GM19099 (cell line): Measurements from ENCODE around the gene COMMD9.

Experiments used
- POLR2A ChIP-seq: IDR thresholded peaks from 3 replicates; pipeline ENCODE4 v1.6.1; 2011; ENCODE audit warnings: low read depth; ENCODE audit not compliant: insufficient read length; ENCODE audit errors: extremely low read depth

The COMMD9 gene

DNA sequence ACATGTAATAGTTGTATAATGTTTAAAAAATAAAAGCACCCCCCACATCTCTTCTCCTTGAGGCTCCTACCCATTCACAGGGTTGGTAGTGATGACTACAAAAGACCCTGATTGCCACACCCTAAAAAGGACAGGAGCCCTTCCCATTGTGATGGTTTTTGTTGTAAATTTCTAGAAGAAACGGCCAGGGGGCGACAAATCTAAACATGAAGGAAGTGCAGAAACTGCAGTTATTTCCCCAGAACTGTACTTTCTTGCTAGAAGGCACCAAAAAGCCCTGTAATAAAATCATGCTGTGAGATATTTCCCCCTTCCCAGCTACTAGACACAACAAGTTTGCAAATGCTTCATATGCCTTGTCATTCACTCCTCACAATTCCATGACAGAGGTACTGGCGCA is 17.7 kb upstream of the COMMD9 start:
- no peak for TF ChIP-seq POLR2A

DNA sequence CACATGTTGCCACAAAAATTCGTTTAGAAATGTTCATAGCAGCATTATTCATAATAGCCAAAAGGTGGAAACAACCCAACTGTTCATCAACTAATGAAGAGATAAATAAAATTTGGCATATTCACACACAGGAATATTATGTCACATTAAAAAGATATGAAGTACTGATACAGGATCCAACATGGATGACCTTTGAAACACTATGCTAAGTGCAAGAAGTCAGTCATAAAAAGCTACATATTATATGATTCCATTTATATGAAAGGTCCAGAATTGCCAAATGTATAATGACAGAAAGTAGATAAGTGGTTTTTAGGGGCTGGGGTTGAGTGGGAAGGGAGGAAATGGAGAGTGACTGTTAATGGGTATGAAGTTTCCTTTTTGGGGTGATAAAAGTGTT is 15.8 kb upstream of the COMMD9 start:
- no peak for TF ChIP-seq POLR2A

DNA sequence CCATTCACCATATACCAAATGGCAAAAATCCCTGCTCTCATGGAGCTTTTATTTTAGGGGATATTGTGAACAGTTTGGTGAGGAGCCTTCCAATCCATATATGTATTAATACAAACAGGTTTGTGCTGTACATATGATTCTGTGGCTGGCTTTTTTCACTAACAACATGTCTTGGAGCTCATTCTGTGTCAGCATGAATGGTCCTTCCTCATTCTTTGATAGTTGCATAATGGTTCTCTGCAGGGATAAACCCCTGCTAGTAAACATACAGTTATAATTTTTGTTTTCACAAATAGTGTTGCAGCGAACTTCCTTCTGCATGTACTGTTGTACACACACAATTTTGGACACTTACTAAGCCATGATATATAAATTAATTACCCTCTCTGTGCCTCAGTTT is 15.1 kb upstream of the COMMD9 start:
- TF ChIP-seq POLR2A, result no peak

DNA sequence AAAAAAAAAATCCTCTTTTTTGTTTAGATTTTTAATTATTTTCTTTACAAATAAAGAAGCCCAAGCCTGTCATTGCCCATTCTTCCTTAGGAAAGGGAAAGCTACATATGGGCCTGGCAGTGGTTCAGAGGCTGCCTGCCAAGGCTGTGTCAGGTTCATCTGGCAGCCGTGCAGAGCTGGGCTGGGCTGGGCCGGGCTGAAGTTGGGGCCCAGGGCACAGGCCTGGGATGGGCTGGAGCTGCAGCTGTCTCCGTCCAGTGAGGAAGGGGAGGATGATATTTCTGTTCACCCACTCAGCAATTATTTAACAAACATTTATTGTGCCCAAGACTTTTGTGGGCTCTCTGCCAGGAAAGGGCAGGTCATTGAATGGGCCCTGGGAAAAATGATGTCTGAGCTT is 11.4 kb upstream of the COMMD9 start:
- TF ChIP-seq POLR2A, result no peak

DNA sequence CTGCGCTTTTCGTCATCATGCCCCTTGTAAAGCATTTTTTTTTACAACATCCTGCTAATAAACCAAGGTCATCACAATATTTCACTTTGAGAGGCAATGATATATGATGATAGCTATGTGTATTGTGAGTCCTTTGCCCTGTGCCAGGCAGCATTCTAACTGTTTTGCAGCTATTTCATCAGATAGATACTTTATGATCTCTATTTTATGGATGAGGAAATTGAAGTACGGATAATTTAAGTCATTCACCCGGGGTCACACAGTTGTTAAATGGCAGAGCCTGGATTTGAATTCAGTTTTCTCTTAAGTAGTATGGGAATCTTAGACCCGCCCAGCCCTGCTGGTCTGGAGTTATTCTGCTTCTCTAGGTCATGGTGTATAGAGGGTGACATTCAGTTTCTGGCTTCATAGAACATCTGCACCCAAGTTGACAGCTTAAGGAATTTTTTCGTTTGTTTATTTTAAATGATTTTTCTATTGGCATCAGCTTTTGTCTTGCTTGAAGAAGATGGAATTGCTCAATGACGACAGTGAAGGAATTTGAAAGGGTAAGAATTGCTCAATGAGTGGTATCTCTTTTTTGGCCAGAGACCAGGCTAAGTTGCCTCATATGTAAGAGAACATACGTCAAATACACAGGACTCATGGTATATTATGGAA is 7.8 kb upstream of the COMMD9 start:
- no peak for TF ChIP-seq POLR2A

DNA sequence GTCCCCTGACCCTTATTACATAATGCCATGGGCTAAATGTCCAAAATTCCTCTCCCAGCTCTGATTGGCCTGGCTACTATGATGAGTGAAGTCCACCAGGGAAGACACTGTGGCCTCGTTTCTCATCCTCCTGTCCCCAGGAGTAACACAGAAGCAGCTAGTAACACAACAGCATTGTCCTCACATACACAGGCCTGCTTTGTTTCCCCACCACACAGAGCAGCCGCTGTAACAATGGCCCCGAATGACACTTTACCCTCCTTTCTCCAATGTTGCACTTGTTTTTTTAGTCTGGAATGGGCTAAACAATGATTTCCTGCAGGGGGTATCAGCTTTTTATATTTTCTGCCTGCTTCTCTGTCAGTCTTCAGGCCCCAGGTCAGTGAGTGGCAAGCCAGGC is 6.7 kb upstream of the COMMD9 start, which contains the start of gene PRR5L:
TSS of gene PRR5L (plus strand) at position 363 of the 400 bp plus-strand sequence. CDS start 104,834 bp downstream, outside the sequence.
- TF ChIP-seq POLR2A, result no peak

DNA sequence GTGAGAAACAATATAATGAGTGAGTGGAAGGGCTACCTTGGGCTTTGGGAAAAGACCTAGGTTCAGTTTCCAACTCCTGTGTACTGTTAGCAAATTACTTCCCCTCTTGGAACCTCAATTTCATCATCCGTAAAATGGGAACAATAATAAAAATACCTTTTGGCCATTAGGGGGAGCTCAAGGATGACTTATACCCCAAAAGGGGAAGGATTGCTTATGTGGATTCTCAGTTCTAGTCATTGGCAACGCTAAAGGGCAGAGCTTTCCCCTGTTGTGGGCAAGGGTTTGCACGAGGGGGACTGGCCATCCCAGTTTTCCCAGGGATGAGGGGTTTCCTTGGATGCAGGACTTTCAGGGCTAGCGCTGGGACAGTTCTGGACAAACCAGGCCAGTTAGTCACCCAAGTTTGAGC is 3.1 kb upstream of the COMMD9 start:
- TF ChIP-seq POLR2A, result no peak

DNA sequence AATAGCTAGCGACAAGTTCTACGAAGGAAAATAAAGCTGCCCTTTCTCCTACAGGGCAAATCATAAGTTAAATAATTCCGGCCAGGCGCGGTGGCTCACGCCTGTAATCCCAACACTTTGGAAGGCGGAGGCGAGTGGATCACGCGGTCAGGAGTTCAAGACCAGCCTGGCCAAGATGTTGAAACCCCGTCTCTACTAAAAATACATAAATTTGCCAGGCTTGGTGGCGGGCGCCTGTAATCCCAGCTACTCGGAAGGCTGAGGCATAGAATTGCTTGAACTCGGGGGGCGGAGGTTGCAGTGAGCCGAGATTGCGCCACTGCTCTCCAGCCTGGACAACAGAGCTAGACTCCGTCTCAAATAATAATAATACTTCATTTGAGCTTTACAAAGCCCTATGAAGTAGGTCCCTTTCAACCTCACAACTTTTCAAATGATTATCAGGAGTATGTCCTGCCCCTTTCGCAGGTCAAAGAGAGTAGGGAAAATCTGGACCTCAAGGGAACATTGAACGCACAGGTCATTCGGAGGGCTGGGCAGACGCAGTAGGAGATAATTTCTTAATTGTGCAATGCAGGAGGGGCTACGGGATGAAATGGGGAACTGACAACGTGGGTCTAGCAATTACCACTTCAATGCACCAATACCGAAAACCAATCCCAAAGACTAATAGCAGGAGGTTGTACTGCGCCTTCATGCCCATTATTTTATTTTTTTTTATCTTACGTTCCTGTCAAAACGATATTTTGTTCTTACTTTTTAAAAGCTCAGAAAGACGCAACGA is 590 bp downstream of the COMMD9 start:
- no peak for TF ChIP-seq POLR2A

DNA sequence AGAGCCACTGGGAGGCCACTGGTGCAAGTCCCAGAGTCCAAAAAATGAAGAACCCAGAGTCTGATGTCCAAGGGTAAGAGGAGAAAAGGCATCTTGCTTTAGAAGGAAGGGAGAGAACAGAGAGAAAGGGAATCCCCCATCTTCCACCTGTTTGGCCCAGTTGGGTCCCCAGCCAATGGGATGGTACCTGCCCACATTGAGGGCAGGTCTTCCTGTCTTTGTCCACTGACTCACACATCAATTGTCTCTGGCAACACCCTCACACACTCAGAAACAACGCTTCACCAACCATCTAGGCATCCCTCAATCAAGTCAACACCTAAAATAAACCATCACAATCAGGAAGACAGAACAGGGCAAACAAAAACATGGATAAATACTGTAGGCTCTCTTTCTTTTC is 6.3 kb downstream of the COMMD9 start:
- no peak for TF ChIP-seq POLR2A

DNA sequence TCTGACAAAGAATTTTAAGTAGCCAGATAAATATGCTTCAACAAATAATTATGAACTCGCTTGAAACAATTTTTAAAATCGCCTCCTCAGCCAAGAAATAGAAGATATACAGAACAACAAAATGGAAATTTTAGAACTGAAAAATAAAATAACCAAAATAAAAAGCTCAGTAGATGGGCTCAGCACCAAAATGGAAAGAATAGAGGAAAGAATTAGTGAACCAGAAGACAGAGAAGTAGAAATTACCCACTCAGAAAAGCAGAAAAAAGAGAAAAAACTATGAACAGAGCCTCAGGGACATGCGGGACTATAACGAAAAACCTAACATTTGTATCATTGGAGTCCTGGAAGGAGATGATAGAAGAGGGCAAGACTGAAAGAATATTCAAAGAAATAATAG is 7.4 kb downstream of the COMMD9 start:
- no peak for TF ChIP-seq POLR2A

DNA sequence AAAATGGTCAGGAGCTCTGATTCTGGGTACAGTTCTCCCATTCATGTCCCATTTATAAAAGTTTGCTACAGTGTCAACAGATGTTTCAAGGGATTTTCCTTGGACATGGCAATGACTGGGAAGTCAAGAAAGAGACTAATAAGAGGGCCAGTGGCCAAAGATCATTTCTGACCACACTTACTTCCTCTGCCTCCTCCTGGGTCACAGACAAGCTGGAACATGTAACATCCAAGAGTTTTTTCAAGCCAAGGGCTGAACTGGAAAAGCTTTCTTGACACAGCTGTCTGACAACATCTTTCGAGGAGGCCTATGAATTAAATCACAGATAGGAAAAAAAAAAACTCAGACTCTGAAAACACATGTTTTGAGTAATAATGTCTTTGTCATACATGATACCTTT is 8.7 kb downstream of the COMMD9 start:
- no peak for TF ChIP-seq POLR2A

DNA sequence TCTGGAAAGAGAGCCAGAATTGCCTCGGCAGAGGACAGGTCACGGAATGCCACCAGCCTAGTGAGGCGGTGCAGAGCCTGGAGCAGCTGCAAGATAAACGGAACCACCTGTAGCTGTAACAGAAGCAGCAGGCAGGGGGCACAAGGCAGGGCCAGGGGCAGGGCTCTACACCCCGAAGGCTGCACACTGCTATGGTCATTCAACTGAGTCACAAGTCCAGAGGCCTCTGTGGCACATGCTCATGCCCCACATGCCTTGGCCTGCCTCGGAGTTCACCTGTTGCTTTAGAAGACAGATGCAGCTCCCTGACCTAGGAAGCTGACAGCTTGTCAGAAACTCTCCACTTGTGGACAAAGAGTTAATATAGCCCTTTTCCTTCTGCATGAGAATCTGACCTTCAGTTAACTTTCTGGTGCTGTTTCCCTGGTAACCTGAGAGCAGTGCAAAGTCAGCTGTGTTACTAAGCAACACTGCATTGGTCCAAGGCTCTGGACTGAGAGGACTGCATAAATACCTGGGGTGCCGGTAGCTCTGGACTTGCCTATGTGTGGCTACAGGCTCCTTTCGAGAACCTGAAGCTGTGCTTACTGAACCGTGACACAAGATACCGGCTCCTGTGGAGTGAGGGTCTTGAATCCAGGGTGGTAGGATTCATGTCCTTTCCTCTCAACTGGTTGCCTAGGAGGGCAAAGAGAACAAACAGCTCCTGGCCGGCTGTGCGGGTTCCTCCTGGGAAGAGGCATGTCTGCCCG is 10.5 kb downstream of the COMMD9 start:
- no peak for TF ChIP-seq POLR2A

DNA sequence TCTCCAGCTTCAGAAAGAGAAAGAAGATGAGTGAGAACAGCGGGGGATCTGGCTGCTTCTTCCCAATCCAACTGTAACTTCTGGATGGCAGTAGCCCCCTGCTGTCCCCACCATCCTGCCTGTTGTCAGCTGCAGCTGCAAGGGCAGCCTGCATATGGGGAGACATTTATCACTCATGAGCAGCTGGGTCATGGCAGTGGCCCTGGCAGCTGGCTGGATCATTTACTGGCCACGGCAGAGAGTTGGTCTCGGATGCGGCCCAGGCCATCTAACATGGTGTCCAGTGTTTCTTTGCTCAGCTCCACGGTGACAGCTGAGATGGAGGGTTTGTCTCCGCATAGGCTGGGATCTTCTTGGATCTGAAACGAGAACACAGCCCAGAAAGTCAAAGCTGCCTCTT is 14.8 kb downstream of the COMMD9 start:
- no peak for TF ChIP-seq POLR2A

DNA sequence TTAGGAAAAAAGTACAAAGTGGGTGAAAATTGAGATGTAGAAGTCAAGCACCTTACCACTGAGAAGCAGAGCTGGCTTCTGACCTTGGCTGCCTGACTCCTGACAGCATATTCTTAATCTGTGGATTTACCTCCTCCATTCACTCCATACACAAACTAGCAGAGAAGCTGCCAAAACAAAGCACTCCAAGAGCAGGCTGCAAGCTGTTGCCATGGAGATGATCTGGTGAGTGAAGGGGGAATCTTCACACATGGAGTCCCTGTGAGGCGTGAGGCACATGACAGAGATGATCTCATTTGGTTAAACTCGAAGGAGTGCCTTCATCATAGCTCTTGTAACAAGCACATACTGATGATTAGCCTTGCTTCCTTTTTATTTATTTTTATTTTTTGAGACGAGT is 16.1 kb downstream of the COMMD9 start:
- TF ChIP-seq POLR2A, result no peak

DNA sequence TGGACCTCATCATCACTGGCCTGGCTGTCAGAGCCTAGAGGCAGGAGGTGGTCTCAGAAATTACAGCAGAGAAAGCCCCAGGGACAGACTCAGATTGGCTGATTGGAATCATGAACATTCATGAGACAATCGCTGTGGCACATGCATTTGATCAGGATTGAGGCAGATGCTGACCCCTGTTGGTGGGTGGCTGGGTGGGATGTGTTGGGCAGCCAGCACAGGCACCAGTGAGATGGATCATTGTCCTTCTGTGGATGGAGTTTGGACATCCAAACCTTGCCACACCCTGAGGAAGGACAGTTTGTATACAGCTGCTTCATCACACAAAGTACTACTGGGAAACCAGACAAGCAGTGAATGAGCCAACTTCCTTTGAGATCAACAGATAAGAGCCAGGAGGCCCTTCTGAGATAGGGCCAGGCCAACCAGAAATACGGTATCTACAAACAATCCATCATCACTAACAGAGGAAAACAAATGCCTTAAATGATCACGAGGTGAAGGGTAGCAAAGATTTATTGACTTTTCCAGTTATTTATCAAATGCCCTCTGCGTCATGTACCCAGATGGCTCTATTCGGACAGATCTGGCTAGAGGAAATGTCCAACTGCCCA is 17.3 kb downstream of the COMMD9 start:
- no peak for TF ChIP-seq POLR2A
